Thyroid gland (tissue), 4 donors: ENCODE measurements around the gene ABCC9. TPM values are rescaled to one million over a fixed set of nuclear protein-coding genes. Genes with fewer than 3 reads are reported as not detected.

Experiments
- DNase-seq, 2 donors: peaks; one replicate each; pipeline ENCODE4 v3.0.0-alpha.2; 2019
- H3K27ac ChIP-seq, 3 donors: fragments of 200-600 bp; sonication (generic); 1 replicate in 2 of 3; 2 replicates in 1 of 3; pipeline ENCODE4 v1.5.1; 2016 to 2019; ENCODE audit warnings: mild to moderate bottlenecking in 1 of 3, moderate library complexity in 1 of 3
- H3K27me3 ChIP-seq: fragments of 200-600 bp; sonication (generic); one replicate; pipeline ENCODE4 v1.5.1; 2019
- H3K36me3 ChIP-seq, 2 donors: fragments of 200-600 bp; sonication (generic); one replicate each; pipeline ENCODE4 v1.5.1; 2016 to 2019
- H3K4me1 ChIP-seq, 2 donors: fragments of 200-600 bp; sonication (generic); one replicate each; pipeline ENCODE4 v1.5.1; 2017 to 2019
- H3K4me3 ChIP-seq, 3 donors: fragments of 200-600 bp; sonication (generic); replicated peaks in 1 of 3; 1 replicate in 2 of 3; 2 replicates in 1 of 3; pipeline ENCODE4 v1.5.1; 2016; ENCODE audit warnings: mild to moderate bottlenecking in 1 of 3
- H3K9me3 ChIP-seq: fragments of 200-600 bp; sonication (generic); one replicate; pipeline ENCODE4 v1.5.1; 2017
- CTCF ChIP-seq, 6 experiments: fragments of 200-600 bp in 3 of 6; fragments of 450-650 bp in 3 of 6; sonication (generic) in 3 of 6; IDR thresholded peaks; one replicate each; pipeline ENCODE4 v1.5.1; 2016 to 2019; ENCODE audit warnings: antibody characterized with exemption in 6 of 6, mild to moderate bottlenecking in 2 of 6, inconsistent platforms in 1 of 6, moderate library complexity in 1 of 6
- POLR2A ChIP-seq, 2 donors: fragments of 450-650 bp; IDR thresholded peaks; one replicate each; pipeline ENCODE4 v1.6.1; 2017; ENCODE audit warnings: antibody characterized with exemption in 2 of 2, mild to moderate bottlenecking in 2 of 2, moderate library complexity in 1 of 2
- WGBS, 2 donors: methylation state at CpG; one replicate each; pipeline ENCODE4 v1.1.5; 2017; 5-methylcytosine and 5-hydroxymethylcytosine counted together
- intact Hi-C: fragments of 100-400 bp; cut with DNase I; formaldehyde crosslinking; loops from one replicate; pipeline ENCODE4 v1.15.1; 2023
- total RNA-seq, 4 donors: library from RNA; depleted of rRNA; stranded (reverse); fragments of >200 nt; gene quantifications; one replicate each; pipeline ENCODE4 v1.2.3, GENCODE V29; 2016

Gene ABCC9
- total RNA-seq, 4 donors from 2014 or later: 10.5 to 46.8 (median 26.0) TPM

DNA sequence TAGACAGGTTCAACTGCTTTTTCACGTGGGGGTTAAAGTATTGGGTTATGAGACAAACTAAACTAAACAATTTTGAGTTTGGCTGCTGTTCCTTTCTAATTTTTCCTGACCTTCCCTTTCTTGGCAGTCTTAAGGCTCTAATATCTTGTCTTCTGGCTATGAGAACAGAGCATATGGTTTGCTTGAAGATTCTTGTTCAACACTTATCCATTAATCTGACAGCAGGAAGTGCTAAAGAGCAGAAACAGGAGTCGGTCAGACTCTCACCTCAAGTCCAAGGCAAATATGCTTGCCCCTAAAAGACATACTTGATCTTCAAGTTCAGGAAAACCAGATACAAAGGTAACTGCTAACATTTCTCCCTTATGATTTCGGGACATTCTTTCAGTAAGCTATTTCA, 114.1 kb downstream of the ABCC9 start:
- Histone ChIP-seq H3K27ac (no peak overlapping the region), H3K27me3 (no peaks in the 10 kb centered on the region), H3K36me3 (no peaks in the 10 kb centered on the region), H3K4me3 (no peak overlapping the region), H3K4me1 (no peaks in the 10 kb centered on the region), H3K9me3 (no peaks in the 10 kb centered on the region)
- intact Hi-C loops: no loop called here
- TF ChIP-seq CTCF (IDR thresholded peaks at IDR 0.05): no peak
- no peak for TF ChIP-seq POLR2A (IDR thresholded peaks at IDR 0.05)
- no peak for DNase-seq
- WGBS, 2 donors: 50 to 51% methylated on average over 3 of the region's 3 CpGs

DNA sequence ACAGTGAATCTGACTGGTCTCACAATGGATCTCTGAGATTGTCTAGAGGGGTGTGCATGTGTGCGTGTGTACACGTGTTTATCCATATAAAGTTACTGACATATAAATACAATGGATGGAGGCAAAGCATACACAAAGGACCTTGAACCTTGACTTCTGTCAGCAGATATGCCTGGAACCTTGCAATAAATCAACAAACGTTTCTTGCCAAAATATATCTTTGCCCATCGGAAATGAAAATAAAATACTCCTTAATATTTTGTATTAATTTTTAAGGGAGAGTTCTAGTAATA, 114.7 kb downstream of the ABCC9 start:
- no peak for TF ChIP-seq POLR2A (IDR thresholded peaks at IDR 0.05)
- no peak for TF ChIP-seq CTCF (IDR thresholded peaks at IDR 0.05)
- intact Hi-C loops: no loop called here
- Histone ChIP-seq H3K27ac (no peak overlapping the region), H3K9me3 (no peaks in the 10 kb centered on the region), H3K36me3 (no peaks in the 10 kb centered on the region), H3K4me3 (no peak overlapping the region), H3K27me3 (no peaks in the 10 kb centered on the region), H3K4me1 (no peaks in the 10 kb centered on the region)
- no peak for DNase-seq
- 87 to 95% methylated on average over 4 of the region's 4 CpGs for WGBS, 2 donors

GRCh38 chr12:21825886-21826617, 115.2 kb downstream of the ABCC9 start:
- no peaks in the 10 kb centered on the region for H3K36me3 ChIP-seq
- intact Hi-C loops: no loop called here
- 86 to 92% methylated on average over 2 of the region's 2 CpGs for WGBS, 2 donors
- DNase-seq: no peak
- H3K9me3 ChIP-seq: no peaks in the 10 kb centered on the region
- TF ChIP-seq POLR2A (IDR thresholded peaks at IDR 0.05): no peak
- no peak overlapping the region for H3K4me3 ChIP-seq
- no peaks in the 10 kb centered on the region for H3K27me3 ChIP-seq
- H3K4me1 ChIP-seq: no peaks in the 10 kb centered on the region
- no peak overlapping the region for H3K27ac ChIP-seq

DNA sequence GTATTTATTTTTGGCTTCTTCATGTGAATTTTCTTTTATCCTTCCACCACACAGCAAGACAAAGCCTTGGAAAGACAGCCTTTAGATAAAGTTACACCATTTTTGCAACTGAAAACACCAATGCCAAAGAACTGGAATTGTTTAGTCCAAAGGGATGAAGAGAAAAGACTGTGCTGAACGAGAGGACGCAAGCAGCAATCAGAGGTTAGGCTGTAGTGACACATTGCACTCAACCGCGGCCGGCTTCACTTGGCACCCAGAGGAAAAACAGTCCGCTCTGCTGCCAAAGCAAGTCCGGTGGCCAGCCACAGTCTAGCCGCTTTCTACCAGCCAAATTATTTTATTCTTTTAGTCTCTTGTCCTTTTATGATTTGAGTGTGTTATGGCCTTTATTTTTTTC, 117.6 kb downstream of the ABCC9 start:
- Histone ChIP-seq H3K9me3 (no peaks in the 10 kb centered on the region), H3K27ac (no peak overlapping the region), H3K4me1 (no peaks in the 10 kb centered on the region), H3K4me3 (no peak overlapping the region), H3K36me3 (no peaks in the 10 kb centered on the region), H3K27me3 (no peaks in the 10 kb centered on the region)
- intact Hi-C loops: no loop called here
- 59 to 64% methylated on average over 8 of the region's 8 CpGs for WGBS, 2 donors
- peak; percentile 46 to 71 for DNase-seq
- TF ChIP-seq CTCF (IDR thresholded peaks at IDR 0.05) (no peak), POLR2A (IDR thresholded peaks at IDR 0.05) (no peak)

DNA sequence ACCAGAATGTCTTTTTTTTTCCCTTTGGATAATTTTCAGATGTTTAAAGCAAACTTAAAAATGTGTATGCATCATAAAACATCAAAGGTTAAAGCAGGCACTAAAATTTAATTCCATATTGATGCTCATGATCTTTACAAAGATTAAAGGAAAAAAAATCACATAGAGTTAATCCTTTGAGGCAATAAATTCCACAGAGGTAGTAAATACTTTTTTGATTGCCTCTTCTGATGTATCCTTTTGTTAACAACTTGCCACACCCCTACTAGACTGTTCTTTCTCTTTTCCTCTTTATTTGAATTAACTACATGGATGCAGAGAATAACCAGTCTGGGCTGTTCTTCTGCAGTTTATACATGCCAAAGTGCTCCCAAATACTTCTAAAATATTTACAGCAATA, 121.5 kb downstream of the ABCC9 start:
- no peak overlapping the region for H3K27ac ChIP-seq
- DNase-seq: no peak
- TF ChIP-seq POLR2A (IDR thresholded peaks at IDR 0.05): no peak
- TF ChIP-seq CTCF (IDR thresholded peaks at IDR 0.05): no peak
- intact Hi-C loops: no loop called here
- no peaks in the 10 kb centered on the region for H3K27me3 ChIP-seq
- H3K9me3 ChIP-seq: no peaks in the 10 kb centered on the region
- no peaks in the 10 kb centered on the region for H3K4me1 ChIP-seq
- no peaks in the 10 kb centered on the region for H3K36me3 ChIP-seq
- H3K4me3 ChIP-seq: no peak overlapping the region

GRCh38 chr12:21819236-21819635, 122.0 kb downstream of the ABCC9 start:
- no peaks in the 10 kb centered on the region for H3K9me3 ChIP-seq
- no peaks in the 10 kb centered on the region for H3K27me3 ChIP-seq
- no peaks in the 10 kb centered on the region for H3K36me3 ChIP-seq
- no peak overlapping the region for H3K4me3 ChIP-seq
- no peak for DNase-seq
- no peak for TF ChIP-seq CTCF (IDR thresholded peaks at IDR 0.05)
- no peak for TF ChIP-seq POLR2A (IDR thresholded peaks at IDR 0.05)
- intact Hi-C loops: no loop called here
- H3K27ac ChIP-seq: no peak overlapping the region
- 40 to 48% methylated on average over 2 of the region's 2 CpGs for WGBS, 2 donors
- H3K4me1 ChIP-seq: no peaks in the 10 kb centered on the region
